ENCODE data around the gene PEX6. TPM values are rescaled to one million over a fixed set of nuclear protein-coding genes. Genes with fewer than 3 reads are reported as not detected.
A peak's percentile ranks its signal among the peaks of the same experiment; 100 is the strongest.

Gene PEX6
- total RNA-seq, 1 donor from 2014 or later: 28.9 TPM

GRCh38 chr6:43014434-43014909 is 35.5 kb upstream of the PEX6 start:
- H3K27me3 ChIP-seq (ENCODE audit: low read depth): no peaks in the 10 kb centered on the region
- H3K9me3 ChIP-seq (replicated peaks): no peaks in the 10 kb centered on the region
- intact Hi-C loops (cut with micrococcal nuclease): no loop called here
- peaks cover 61% of the 10 kb centered on the region for H3K4me1 ChIP-seq
- peak overlapping the region; percentile 89 for H3K27ac ChIP-seq (replicated peaks)
- no peak for DNase-seq
- H3K4me3 ChIP-seq: peak overlapping the region; percentile 83
- H3K36me3 ChIP-seq: peaks cover 51% of the 10 kb centered on the region
- TF ChIP-seq CTCF (IDR thresholded peaks at IDR 0.05; ENCODE audit: borderline replicate concordance): no peak

- H3K27ac ChIP-seq (replicated peaks): peak within 1 kb of the TSS; percentile 89
- peak within 1 kb of the TSS; percentile 83 for H3K4me3 ChIP-seq
- H3K4me1 ChIP-seq: peaks cover 65% of the 10 kb centered on the region
- intact Hi-C loops (cut with micrococcal nuclease): no loop called here
- no peaks in the 10 kb centered on the region for H3K9me3 ChIP-seq (replicated peaks)
- peaks cover 49% of the 10 kb centered on the region for H3K36me3 ChIP-seq
- no peak for TF ChIP-seq CTCF (IDR thresholded peaks at IDR 0.05; ENCODE audit: borderline replicate concordance)
- peak; percentile 99 for DNase-seq
- H3K27me3 ChIP-seq (ENCODE audit: low read depth): no peaks in the 10 kb centered on the region
These were observed 35.0 kb upstream of the PEX6 start, which contains the start of the genes KLHDC3 and MEA1 for GRCh38 chr6:43013843-43014433. Gene KLHDC3, plus strand, starts transcription at chr6:43014249. Its CDS starts 2,944 bp downstream, at chr6:43017193. Gene MEA1, minus strand, starts transcription at chr6:43013946. Its CDS starts 133 bp downstream, at chr6:43013813.

- Histone ChIP-seq H3K27ac (replicated peaks) (peak overlapping the region; percentile 89), H3K4me3 (peak overlapping the region; percentile 83), H3K9me3 (replicated peaks) (no peaks in the 10 kb centered on the region), H3K4me1 (peaks cover 62% of the 10 kb centered on the region), H3K36me3 (peaks cover 49% of the 10 kb centered on the region), H3K27me3 (ENCODE audit: low read depth) (no peaks in the 10 kb centered on the region)
- no peak for DNase-seq
- intact Hi-C loops (cut with micrococcal nuclease): no loop called here
- TF ChIP-seq CTCF (IDR thresholded peaks at IDR 0.05; ENCODE audit: borderline replicate concordance): no peak
These were observed 34.3 kb upstream of the PEX6 start for GRCh38 chr6:43013097-43013842.

- H3K27ac ChIP-seq (replicated peaks): no peak overlapping the region
- H3K4me3 ChIP-seq: peak overlapping the region; percentile 83
- no peak for DNase-seq
- intact Hi-C loops (cut with micrococcal nuclease): no loop called here
- H3K27me3 ChIP-seq (ENCODE audit: low read depth): no peaks in the 10 kb centered on the region
- no peak for TF ChIP-seq CTCF (IDR thresholded peaks at IDR 0.05; ENCODE audit: borderline replicate concordance)
- H3K9me3 ChIP-seq (replicated peaks): no peaks in the 10 kb centered on the region
- H3K36me3 ChIP-seq: peaks cover 49% of the 10 kb centered on the region
- H3K4me1 ChIP-seq: peaks cover 53% of the 10 kb centered on the region
These were observed 33.4 kb upstream of the PEX6 start for GRCh38 chr6:43012364-43012763.

GRCh38 chr6:43011207-43011606 is 32.2 kb upstream of the PEX6 start:
- no peak for DNase-seq
- intact Hi-C loops (cut with micrococcal nuclease): no loop called here
- Histone ChIP-seq H3K27me3 (ENCODE audit: low read depth) (no peaks in the 10 kb centered on the region), H3K9me3 (replicated peaks) (no peaks in the 10 kb centered on the region), H3K4me3 (no peak overlapping the region), H3K36me3 (peaks cover 56% of the 10 kb centered on the region), H3K4me1 (peaks cover 41% of the 10 kb centered on the region), H3K27ac (replicated peaks) (no peak overlapping the region)
- no peak for TF ChIP-seq CTCF (IDR thresholded peaks at IDR 0.05; ENCODE audit: borderline replicate concordance)

All from left ventricle myocardium inferior (tissue), 1 donor.